Transverse colon (tissue), 4 donors: ENCODE data around the gene FFAR4.

Experiments
- CTCF ChIP-seq, 5 experiments: fragments of 200-600 bp in 3 of 5; fragments of 450-650 bp in 2 of 5; sonication (generic) in 3 of 5; IDR thresholded peaks; 1 replicate in 2 of 5; 2 replicates in 3 of 5; pipeline ENCODE4 v1.5.1; 2016 to 2017; ENCODE audit warnings: antibody characterized with exemption in 5 of 5, inconsistent platforms in 3 of 5, mild to moderate bottlenecking in 2 of 5, moderate library complexity in 1 of 5
- POLR2A ChIP-seq: fragments of 450-650 bp; IDR thresholded peaks from one replicate; pipeline ENCODE4 v1.6.1; 2016; ENCODE audit warnings: antibody characterized with exemption, mild to moderate bottlenecking, moderate library complexity
- POLR2AphosphoS5 ChIP-seq, 3 donors: sonication (generic); formaldehyde crosslinking; IDR thresholded peaks; one replicate each; pipeline ENCODE4 v1.6.1; 2016; ENCODE audit warnings: antibody characterized with exemption in 3 of 3

- TF ChIP-seq POLR2A: no peak
- TF ChIP-seq CTCF (IDR thresholded peaks at IDR 0.05): no peak
- no peak for TF ChIP-seq POLR2AphosphoS5 (IDR thresholded peaks at IDR 0.05)
These were observed 15.9 kb upstream of the FFAR4 start for GRCh38 chr10:93550606-93551005.
